CD4-positive, alpha-beta T cell treated with Interleukin-10 for 1 hour (primary cell): ENCODE data around the gene GABRQ.
"Not testable (repeated sequence)": the region's sequence is repeated elsewhere in the genome, so short reads cannot be mapped to it uniquely, and the experiment has no call there.

Source experiments
- DNase-seq: peaks from one replicate; pipeline ENCODE4 v3.0.0-alpha.2; 2020

GABRQ gene

DNA sequence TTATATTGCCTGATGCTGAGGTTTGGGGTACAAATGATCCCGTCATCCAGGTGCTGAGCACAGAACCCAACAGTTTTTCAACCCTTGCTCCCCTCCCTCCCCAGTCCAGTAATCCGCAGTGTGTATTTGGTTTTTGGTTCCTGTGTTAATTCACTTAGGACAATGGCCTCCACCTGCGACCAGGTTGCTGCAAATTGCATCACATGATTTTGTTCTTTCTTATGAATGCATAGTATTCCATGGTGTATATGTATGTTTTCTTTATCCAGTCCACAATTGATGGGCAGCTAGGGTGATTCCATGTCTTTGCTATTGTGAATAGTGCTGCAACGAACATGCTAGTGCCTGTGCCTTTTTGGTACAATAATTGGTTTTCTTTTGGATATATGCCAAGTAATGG, 25.4 kb downstream of the GABRQ start:
- no peak for DNase-seq

DNA sequence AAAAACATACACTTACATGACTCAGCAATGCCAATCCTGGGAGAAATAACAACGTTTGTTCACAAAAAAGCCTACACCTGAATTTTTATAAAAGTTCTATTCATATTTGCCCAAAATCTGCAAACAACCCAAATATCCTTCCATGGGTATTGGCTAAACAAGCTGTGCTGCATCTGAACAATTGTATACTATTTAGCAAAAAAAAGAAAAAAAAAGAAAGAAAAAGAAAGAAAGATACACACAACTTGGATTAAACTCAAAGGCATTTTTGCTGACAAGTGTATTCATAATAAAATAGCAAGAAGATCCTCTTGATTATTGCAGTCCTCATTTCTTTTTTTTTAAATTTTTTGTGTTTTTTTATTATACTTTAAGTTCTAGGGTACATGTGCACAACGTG, 36.4 kb downstream of the GABRQ start:
- DNase-seq = no peak

DNA sequence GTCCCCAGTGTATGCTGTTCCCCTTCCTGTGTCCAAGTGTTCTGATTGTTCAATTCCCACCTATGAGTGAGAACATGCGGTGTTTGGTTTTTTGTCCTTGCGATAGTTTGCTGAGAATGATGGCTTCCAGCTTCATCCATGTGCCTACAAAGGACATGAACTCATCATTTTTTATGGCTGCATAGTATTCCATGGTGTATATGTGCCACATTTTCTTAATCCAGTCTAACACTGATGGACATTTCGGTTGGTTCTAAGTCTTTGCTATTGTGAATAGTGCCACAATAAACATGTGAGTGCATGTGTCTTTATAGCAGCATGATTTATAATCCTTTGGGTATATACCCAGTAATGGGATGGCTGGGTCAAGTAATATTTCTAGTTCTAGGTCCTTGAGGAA, 37.0 kb downstream of the GABRQ start:
- not testable (repeated sequence) for DNase-seq

DNA sequence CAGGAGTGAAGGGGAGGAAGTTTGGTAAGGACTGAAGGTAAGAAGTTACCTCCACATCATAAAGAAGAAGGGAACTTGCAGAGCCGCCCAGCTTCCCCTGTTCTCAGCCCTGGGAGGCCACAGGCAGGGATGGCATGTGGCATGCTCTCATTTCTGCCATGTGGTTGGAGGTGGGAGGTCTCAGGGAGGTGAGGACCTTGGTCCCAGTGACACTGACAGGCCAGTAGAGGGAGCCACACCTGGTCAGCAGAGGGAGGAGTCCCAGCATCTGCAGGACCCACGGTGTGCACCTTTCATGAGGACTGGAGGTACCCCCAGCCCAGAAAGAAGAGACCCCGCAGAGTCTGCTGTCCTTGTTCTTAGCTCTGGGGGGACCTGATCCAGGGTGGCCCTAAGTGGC, 43.3 kb downstream of the GABRQ start:
- not testable (repeated sequence) for DNase-seq

DNA sequence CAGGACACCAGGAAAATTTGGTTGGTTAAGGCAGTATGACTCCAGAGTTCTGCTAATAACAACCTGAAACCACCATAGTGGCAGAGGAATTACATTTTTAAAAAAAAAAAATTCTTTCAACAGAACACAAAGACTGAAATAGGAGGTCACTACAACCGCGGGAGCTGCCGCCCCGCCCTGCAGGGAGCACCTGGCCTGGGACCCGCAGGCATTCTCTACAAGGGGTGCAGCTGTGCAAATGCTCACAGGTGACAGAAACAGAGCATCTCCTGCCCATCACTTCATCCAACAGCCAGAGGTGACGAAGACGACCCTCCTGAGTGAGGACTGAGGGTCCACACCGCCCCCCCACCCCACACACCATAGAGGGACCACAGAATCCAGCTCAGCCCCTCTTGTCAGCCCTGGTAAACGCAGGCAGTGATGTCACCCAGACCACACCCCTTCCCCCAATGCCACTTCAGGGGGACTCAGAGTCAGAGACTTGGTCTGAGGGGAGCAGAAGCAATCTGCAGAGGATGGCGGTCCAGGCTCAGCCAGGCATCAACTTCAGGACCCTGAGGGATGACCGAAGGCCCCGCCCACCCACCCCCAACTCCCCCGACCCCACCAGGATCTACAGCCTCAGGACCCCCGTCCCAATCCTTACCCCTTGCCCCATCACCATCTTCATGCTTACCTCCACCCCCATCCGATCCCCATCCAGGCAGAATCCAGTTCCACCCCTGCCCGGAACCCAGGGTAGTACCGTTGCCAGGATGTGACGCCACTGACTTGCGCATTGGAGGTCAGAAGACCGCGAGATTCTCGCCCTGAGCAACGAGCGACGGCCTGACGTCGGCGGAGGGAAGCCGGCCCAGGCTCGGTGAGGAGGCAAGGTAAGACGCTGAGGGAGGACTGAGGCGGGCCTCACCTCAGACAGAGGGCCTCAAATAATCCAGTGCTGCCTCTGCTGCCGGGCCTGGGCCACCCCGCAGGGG, 60.5 kb downstream of the GABRQ start, which contains the start of gene MAGEA3:
TSS of gene MAGEA3 (plus strand) at position 843 of the 980 bp plus-strand sequence. CDS start 2,039 bp downstream, outside the sequence.
- not testable (repeated sequence) for DNase-seq

DNA sequence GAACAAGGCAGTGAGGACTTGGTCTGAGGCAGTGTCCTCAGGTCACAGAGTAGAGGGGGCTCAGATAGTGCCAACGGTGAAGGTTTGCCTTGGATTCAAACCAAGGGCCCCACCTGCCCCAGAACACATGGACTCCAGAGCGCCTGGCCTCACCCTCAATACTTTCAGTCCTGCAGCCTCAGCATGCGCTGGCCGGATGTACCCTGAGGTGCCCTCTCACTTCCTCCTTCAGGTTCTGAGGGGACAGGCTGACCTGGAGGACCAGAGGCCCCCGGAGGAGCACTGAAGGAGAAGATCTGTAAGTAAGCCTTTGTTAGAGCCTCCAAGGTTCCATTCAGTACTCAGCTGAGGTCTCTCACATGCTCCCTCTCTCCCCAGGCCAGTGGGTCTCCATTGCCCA, 62.7 kb downstream of the GABRQ start:
- not testable (repeated sequence) for DNase-seq

DNA sequence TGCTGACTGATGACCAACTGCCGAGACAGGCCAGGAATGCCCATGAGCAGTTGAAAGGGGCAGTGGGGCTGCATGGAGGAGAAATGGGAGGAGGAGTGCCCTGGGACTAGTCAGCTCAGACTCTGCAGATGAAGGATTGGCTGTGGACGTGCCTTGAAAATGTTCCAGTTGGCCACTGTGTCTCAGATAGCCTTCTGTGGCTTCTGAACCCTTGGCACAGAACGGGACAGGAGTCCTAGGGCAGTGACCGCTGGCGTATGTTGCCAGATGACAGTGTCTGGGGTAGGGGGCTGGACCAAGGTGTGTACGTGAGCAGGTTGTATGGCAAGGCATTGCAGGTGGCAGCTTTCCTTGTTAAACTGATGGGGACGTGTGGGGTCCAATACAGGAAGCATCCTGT, 68.8 kb downstream of the GABRQ start:
- not testable (repeated sequence) for DNase-seq
